ENCODE measurements around the gene NUFIP2.

- TF ChIP-seq CTCF (IDR thresholded peaks at IDR 0.05) (no peak), POLR2A (IDR thresholded peaks at IDR 0.05) (no peak)
Observed at GRCh38 chr17:29294580-29294900, 592 bp upstream of the NUFIP2 start.

Measured in testis (tissue), 2 donors.